Measurements from ENCODE around the gene PHF11. TPM values are rescaled to one million over a fixed set of nuclear protein-coding genes. Genes with fewer than 3 reads are reported as not detected.

The PHF11 gene
- polyA plus RNA-seq, 2 donors: 24.5 to 55.4 TPM

DNA sequence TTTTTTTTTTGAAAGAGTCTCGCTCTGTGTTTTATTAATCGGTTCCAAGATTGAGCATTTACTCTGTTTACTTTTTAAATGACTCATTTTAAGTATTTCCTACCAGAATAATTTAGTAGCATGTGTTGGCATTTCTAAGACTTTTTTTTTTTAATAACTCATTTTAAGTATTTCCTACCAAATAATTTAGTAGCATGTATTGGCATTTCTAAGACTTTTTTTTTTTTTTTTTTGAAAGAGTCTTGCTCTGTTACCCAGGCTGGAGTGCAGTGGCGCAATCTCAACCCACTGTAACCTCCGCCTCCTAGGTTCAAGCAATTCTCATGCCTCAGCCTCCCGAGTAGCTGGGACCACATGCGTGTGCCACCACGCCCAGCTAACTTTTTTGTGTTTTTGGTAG, 38.5 kb upstream of the PHF11 start:
- H3K36me3 ChIP-seq (ENCODE audit: control insufficient read depth in 2 of 2, insufficient read depth in 2 of 2, low read length in 1 of 2): peaks cover 0 to 2% of the 10 kb centered on the region in 2 donors
- H3K27ac ChIP-seq (ENCODE audit: low read depth in 2 of 2, low read length in 1 of 2): no peak overlapping the region
- H3K27me3 ChIP-seq (ENCODE audit: control insufficient read depth in 1 of 2, insufficient read depth in 2 of 2, low read length in 2 of 2): no peaks in the 10 kb centered on the region
- WGBS, 2 donors: 49 to 71% methylated on average over 7 of the region's 7 CpGs
- H3K4me1 ChIP-seq (ENCODE audit: control insufficient read depth in 2 of 2, insufficient read depth in 2 of 2, low read length in 1 of 2): peaks cover 0 to 4% of the 10 kb centered on the region in 2 donors
- no peaks in the 10 kb centered on the region for H3K9me3 ChIP-seq (ENCODE audit: control insufficient read depth in 2 of 2, insufficient read depth in 1 of 2, low read depth in 1 of 2, low read length in 1 of 2)
- no peak overlapping the region for H3K4me3 ChIP-seq (ENCODE audit: low read depth in 1 of 2, low read length in 2 of 2)

DNA sequence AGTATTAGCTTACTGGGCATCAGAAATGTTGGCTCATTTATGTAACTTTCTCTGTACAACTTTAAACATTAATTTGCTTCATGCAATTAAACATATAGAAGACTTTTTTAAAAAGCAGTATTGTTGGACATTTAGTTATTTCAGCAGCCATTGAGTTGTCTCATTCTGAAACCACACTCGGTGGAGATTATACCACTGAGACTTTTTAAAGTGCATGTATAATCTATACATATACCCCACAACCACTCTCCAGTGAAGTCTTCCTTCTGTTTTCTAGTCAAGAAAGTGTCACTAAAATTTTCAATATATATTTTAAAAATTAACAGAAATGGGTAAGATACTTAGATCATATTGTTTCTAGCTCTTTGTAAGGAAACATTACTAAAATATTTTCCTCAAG, 36.2 kb upstream of the PHF11 start:
- Histone ChIP-seq H3K4me1 (ENCODE audit: control insufficient read depth in 2 of 2, insufficient read depth in 2 of 2, low read length in 1 of 2) (peaks cover 0 to 4% of the 10 kb centered on the region in 2 donors), H3K27me3 (ENCODE audit: control insufficient read depth in 1 of 2, insufficient read depth in 2 of 2, low read length in 2 of 2) (no peaks in the 10 kb centered on the region), H3K9me3 (ENCODE audit: control insufficient read depth in 2 of 2, insufficient read depth in 1 of 2, low read depth in 1 of 2, low read length in 1 of 2) (peaks cover 0 to 7% of the 10 kb centered on the region in 2 donors), H3K4me3 (ENCODE audit: low read depth in 1 of 2, low read length in 2 of 2) (no peak overlapping the region), H3K27ac (ENCODE audit: low read depth in 2 of 2, low read length in 1 of 2) (no peak overlapping the region), H3K36me3 (ENCODE audit: control insufficient read depth in 2 of 2, insufficient read depth in 2 of 2, low read length in 1 of 2) (peaks cover 0 to 6% of the 10 kb centered on the region in 2 donors)
- WGBS, 2 donors: 79 to 91% methylated on average over 1 of the region's 1 CpG

DNA sequence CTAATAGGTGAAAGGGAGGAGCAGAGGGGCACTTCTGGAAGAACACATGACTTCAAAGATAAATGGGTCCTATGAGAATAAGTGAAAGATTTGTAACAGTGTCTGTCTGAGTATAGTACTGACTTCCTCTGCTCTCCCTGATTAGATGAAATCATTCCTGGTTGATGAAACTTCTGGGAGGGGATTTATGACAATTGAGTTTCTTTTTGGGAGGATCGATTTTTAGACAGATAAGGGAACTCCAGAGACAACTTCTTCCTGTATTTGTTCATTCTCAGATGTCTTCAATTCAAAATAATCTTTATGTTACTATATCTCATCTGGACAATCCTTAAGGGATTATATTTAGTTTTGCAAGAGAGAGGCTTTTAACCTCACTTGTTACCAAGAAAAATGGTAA, 31.7 kb upstream of the PHF11 start:
- 92 to 94% methylated on average over 1 of the region's 1 CpG for WGBS, 2 donors
- peaks cover 0 to 6% of the 10 kb centered on the region in 2 donors for H3K36me3 ChIP-seq (ENCODE audit: control insufficient read depth in 2 of 2, insufficient read depth in 2 of 2, low read length in 1 of 2)

DNA sequence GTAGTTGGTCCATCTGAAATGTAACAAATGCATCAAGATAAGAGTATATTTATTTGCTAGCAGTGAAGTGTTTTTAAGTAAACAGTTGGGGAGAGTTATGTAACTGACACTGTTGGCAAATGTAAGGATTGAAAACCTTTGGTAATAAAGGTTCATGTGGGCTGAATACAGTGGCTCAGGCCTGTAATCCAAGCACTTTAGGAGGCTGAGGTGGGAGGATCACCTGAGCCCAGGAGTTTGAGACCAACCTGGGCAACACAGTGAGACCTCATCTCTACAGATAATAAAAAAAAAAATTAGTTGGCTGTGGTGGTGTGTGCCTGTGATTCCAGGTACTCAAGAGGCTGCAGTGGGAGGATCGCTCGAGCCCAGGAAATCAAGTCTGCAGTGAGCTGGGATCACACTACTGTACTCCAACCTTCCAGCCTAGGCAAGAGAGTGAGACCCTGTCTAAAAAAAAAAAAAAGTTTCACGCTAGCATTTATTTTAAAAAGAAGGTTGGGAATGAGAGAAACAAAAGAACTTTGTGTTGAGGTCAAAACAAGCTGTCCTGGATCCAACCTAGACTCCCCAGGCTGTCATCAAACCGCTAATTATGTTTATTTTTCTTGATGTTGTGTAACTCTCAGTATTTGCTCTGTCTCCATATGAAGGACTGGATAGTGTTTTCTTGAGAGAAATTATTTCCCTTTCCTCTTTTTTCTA, 31.0 kb upstream of the PHF11 start:
- Histone ChIP-seq H3K27ac (ENCODE audit: low read depth in 2 of 2, low read length in 1 of 2) (no peak overlapping the region), H3K9me3 (ENCODE audit: control insufficient read depth in 2 of 2, insufficient read depth in 1 of 2, low read depth in 1 of 2, low read length in 1 of 2) (peaks cover 0 to 7% of the 10 kb centered on the region in 2 donors), H3K4me1 (ENCODE audit: control insufficient read depth in 2 of 2, insufficient read depth in 2 of 2, low read length in 1 of 2) (no peaks in the 10 kb centered on the region), H3K36me3 (ENCODE audit: control insufficient read depth in 2 of 2, insufficient read depth in 2 of 2, low read length in 1 of 2) (peaks cover 0 to 6% of the 10 kb centered on the region in 2 donors), H3K27me3 (ENCODE audit: control insufficient read depth in 1 of 2, insufficient read depth in 2 of 2, low read length in 2 of 2) (no peaks in the 10 kb centered on the region), H3K4me3 (ENCODE audit: low read depth in 1 of 2, low read length in 2 of 2) (no peak overlapping the region)
- WGBS, 2 donors: 89 to 97% methylated on average over 4 of the region's 4 CpGs

More for the DNA sequence above, 31.7 kb upstream of the PHF11 start:
- Histone ChIP-seq H3K4me1 (ENCODE audit: control insufficient read depth in 2 of 2, insufficient read depth in 2 of 2, low read length in 1 of 2) (no peaks in the 10 kb centered on the region), H3K27ac (ENCODE audit: low read depth in 2 of 2, low read length in 1 of 2) (no peak overlapping the region), H3K4me3 (ENCODE audit: low read depth in 1 of 2, low read length in 2 of 2) (no peak overlapping the region), H3K9me3 (ENCODE audit: control insufficient read depth in 2 of 2, insufficient read depth in 1 of 2, low read depth in 1 of 2, low read length in 1 of 2) (peaks cover 0 to 7% of the 10 kb centered on the region in 2 donors), H3K27me3 (ENCODE audit: control insufficient read depth in 1 of 2, insufficient read depth in 2 of 2, low read length in 2 of 2) (no peaks in the 10 kb centered on the region)

DNA sequence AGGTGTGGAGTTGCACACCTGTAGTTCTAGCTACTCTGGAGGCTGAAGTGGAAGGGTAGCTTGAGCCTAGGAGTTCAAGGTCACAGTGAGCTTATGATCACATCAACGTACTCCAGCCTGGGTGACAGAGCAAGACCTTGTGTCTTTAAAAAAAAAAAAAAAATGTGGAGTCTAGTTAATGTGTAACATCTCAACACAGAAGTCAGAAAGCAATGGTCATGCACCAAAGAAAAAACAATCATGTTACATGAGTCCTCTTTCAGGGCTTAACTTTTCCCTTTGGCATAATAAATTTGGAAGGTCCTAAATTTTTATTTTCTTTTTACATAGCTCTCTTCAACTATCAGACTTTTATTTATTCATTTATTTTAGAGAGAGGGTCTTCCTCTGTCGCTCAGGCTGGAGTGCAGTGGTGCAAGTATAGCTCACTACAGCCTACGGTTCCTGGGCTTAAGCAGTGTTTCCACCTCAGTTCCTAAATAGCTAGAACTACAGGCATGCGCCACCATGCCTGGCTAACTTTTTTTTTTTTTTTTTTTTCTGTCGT, 29.4 kb upstream of the PHF11 start:
- H3K27ac ChIP-seq (ENCODE audit: low read depth in 2 of 2, low read length in 1 of 2): no peak overlapping the region
- H3K4me1 ChIP-seq (ENCODE audit: control insufficient read depth in 2 of 2, insufficient read depth in 2 of 2, low read length in 1 of 2): no peaks in the 10 kb centered on the region
- H3K4me3 ChIP-seq (ENCODE audit: low read depth in 1 of 2, low read length in 2 of 2): no peak overlapping the region
- H3K27me3 ChIP-seq (ENCODE audit: control insufficient read depth in 1 of 2, insufficient read depth in 2 of 2, low read length in 2 of 2): no peaks in the 10 kb centered on the region
- peaks cover 0 to 7% of the 10 kb centered on the region in 2 donors for H3K9me3 ChIP-seq (ENCODE audit: control insufficient read depth in 2 of 2, insufficient read depth in 1 of 2, low read depth in 1 of 2, low read length in 1 of 2)
- H3K36me3 ChIP-seq (ENCODE audit: control insufficient read depth in 2 of 2, insufficient read depth in 2 of 2, low read length in 1 of 2): peaks cover 0 to 6% of the 10 kb centered on the region in 2 donors
- WGBS, 2 donors: 71 to 96% methylated on average over 5 of the region's 5 CpGs

DNA sequence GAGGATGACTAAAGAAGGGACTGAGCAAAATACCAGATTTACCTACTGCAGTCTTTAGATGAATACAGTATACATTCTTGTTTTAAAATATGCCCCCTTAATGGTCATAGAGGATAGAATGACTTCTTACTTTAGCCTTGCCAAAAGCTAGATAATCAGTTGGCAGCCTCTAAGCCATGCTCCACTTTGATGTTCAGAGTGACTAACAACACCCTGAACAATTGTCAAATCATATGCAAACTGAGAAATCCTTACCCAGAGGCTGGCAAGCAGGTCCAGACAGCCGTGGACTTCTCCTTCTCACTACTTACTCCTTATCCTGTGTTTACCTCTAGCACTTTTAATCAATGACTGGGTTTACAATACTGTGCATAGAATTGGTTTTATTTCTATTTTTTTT, 23.6 kb upstream of the PHF11 start:
- Histone ChIP-seq H3K4me3 (ENCODE audit: low read depth in 1 of 2, low read length in 2 of 2) (no peak overlapping the region), H3K9me3 (ENCODE audit: control insufficient read depth in 2 of 2, insufficient read depth in 1 of 2, low read depth in 1 of 2, low read length in 1 of 2) (no peaks in the 10 kb centered on the region), H3K4me1 (ENCODE audit: control insufficient read depth in 2 of 2, insufficient read depth in 2 of 2, low read length in 1 of 2) (no peaks in the 10 kb centered on the region), H3K27me3 (ENCODE audit: control insufficient read depth in 1 of 2, insufficient read depth in 2 of 2, low read length in 2 of 2) (no peaks in the 10 kb centered on the region), H3K27ac (ENCODE audit: low read depth in 2 of 2, low read length in 1 of 2) (no peak overlapping the region), H3K36me3 (ENCODE audit: control insufficient read depth in 2 of 2, insufficient read depth in 2 of 2, low read length in 1 of 2) (peaks cover 0 to 5% of the 10 kb centered on the region in 2 donors)
- 31 to 32% methylated on average over 1 of the region's 1 CpG for WGBS, 2 donors

DNA sequence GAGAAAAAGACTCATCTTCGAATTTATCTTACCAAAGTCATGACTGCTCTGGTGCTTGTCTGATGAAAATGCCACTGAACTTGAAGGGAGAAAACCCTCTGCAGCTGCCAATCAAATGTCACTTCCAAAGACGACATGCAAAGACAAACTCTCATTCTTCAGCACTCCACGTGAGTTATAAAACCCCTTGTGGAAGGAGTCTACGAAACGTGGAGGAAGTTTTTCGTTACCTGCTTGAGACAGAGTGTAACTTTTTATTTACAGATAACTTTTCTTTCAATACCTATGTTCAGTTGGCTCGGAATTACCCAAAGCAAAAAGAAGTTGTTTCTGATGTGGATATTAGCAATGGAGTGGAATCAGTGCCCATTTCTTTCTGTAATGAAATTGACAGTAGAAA, 19.2 kb upstream of the PHF11 start:
- Histone ChIP-seq H3K4me1 (ENCODE audit: control insufficient read depth in 2 of 2, insufficient read depth in 2 of 2, low read length in 1 of 2) (no peaks in the 10 kb centered on the region), H3K36me3 (ENCODE audit: control insufficient read depth in 2 of 2, insufficient read depth in 2 of 2, low read length in 1 of 2) (peaks cover 3 to 5% of the 10 kb centered on the region in 2 donors), H3K9me3 (ENCODE audit: control insufficient read depth in 2 of 2, insufficient read depth in 1 of 2, low read depth in 1 of 2, low read length in 1 of 2) (no peaks in the 10 kb centered on the region), H3K27ac (ENCODE audit: low read depth in 2 of 2, low read length in 1 of 2) (no peak overlapping the region), H3K4me3 (ENCODE audit: low read depth in 1 of 2, low read length in 2 of 2) (no peak overlapping the region), H3K27me3 (ENCODE audit: control insufficient read depth in 1 of 2, insufficient read depth in 2 of 2, low read length in 2 of 2) (no peaks in the 10 kb centered on the region)
- WGBS, 2 donors: 92 to 95% methylated on average over 7 of the region's 7 CpGs

DNA sequence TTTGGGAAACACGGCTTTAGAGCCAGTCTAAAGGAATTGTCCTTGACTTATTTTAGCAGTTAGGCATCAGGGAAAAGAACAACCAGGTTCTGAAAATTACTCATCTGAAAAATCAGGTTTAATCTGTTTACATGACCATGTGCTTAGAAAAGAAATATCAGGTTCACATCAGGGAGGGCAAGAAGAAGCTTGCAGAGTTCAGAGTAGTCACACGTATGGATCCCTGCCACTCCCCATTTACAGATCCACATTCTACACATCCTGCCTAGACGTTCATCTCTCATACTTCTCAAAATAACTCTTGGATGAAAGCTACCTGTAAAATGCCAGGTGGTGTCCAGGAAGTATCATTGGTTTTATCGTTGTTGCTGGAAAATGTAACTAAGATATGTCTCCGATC, 14.0 kb upstream of the PHF11 start:
- Histone ChIP-seq H3K4me3 (ENCODE audit: low read depth in 1 of 2, low read length in 2 of 2) (no peak overlapping the region), H3K27me3 (ENCODE audit: control insufficient read depth in 1 of 2, insufficient read depth in 2 of 2, low read length in 2 of 2) (no peaks in the 10 kb centered on the region), H3K36me3 (ENCODE audit: control insufficient read depth in 2 of 2, insufficient read depth in 2 of 2, low read length in 1 of 2) (peaks cover 3% of the 10 kb centered on the region in 2 donors), H3K4me1 (ENCODE audit: control insufficient read depth in 2 of 2, insufficient read depth in 2 of 2, low read length in 1 of 2) (no peaks in the 10 kb centered on the region), H3K27ac (ENCODE audit: low read depth in 2 of 2, low read length in 1 of 2) (no peak overlapping the region), H3K9me3 (ENCODE audit: control insufficient read depth in 2 of 2, insufficient read depth in 1 of 2, low read depth in 1 of 2, low read length in 1 of 2) (no peaks in the 10 kb centered on the region)
- WGBS, 2 donors: 46 to 63% methylated on average over 5 of the region's 5 CpGs

DNA sequence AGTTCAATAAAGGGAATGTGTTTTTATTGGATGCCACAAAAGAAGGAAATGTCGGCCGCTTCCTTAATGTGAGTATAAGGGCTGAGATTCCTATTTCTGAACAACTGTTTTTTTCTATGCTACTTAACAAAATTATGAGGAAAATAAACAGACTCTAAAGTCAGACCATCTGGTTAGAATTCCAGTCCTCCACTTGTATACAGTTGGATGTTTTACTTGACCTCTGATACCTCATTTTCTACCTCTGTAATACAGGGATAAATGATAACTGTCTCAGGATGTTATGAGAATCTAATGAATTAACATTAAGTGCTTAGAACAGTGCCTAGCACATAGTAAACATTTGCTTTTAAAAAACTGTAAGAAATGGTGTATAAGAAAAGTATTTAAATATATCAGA, 7.2 kb upstream of the PHF11 start:
- Histone ChIP-seq H3K4me1 (ENCODE audit: control insufficient read depth in 2 of 2, insufficient read depth in 2 of 2, low read length in 1 of 2) (no peaks in the 10 kb centered on the region), H3K4me3 (ENCODE audit: low read depth in 1 of 2, low read length in 2 of 2) (no peak overlapping the region), H3K9me3 (ENCODE audit: control insufficient read depth in 2 of 2, insufficient read depth in 1 of 2, low read depth in 1 of 2, low read length in 1 of 2) (no peaks in the 10 kb centered on the region), H3K27me3 (ENCODE audit: control insufficient read depth in 1 of 2, insufficient read depth in 2 of 2, low read length in 2 of 2) (no peaks in the 10 kb centered on the region), H3K36me3 (ENCODE audit: control insufficient read depth in 2 of 2, insufficient read depth in 2 of 2, low read length in 1 of 2) (no peaks in the 10 kb centered on the region), H3K27ac (ENCODE audit: low read depth in 2 of 2, low read length in 1 of 2) (no peak overlapping the region)
- WGBS, 2 donors: 86 to 87% methylated on average over 2 of the region's 2 CpGs

DNA sequence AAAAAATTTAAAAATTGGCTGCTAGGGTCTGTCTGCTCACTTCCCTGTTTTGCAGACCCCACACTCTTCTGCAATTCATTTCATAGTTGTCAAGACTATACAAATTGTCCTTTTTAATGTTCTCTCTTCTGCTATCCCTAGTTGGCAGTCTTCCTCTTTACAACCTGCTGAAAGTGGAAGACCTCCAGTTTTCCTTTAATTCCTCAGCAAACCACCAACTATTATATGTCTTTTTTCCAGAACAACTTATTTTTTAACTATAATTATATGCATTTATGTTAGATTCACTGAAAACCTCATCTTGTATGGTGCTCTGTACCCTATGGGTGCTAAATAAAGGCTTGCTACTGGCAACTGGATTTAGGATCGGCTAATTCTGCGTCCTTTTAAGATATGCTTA, 1.1 kb upstream of the PHF11 start:
- Histone ChIP-seq H3K4me1 (ENCODE audit: control insufficient read depth in 2 of 2, insufficient read depth in 2 of 2, low read length in 1 of 2) (peaks cover 0 to 3% of the 10 kb centered on the region in 2 donors), H3K4me3 (ENCODE audit: low read depth in 1 of 2, low read length in 2 of 2) (peak overlapping the region in 1 of 2 donors; percentile 49), H3K27ac (ENCODE audit: low read depth in 2 of 2, low read length in 1 of 2) (peak overlapping the region in 1 of 2 donors; percentile 97), H3K27me3 (ENCODE audit: control insufficient read depth in 1 of 2, insufficient read depth in 2 of 2, low read length in 2 of 2) (no peaks in the 10 kb centered on the region), H3K36me3 (ENCODE audit: control insufficient read depth in 2 of 2, insufficient read depth in 2 of 2, low read length in 1 of 2) (no peaks in the 10 kb centered on the region), H3K9me3 (ENCODE audit: control insufficient read depth in 2 of 2, insufficient read depth in 1 of 2, low read depth in 1 of 2, low read length in 1 of 2) (no peaks in the 10 kb centered on the region)
- 40 to 43% methylated on average over 2 of the region's 2 CpGs for WGBS, 2 donors
